Measurements from ENCODE around the gene KIN.
A peak's percentile ranks its signal among the peaks of the same experiment; 100 is the strongest.

- no peak; the same call in 1 of the 2 replicates for TF ChIP-seq MAFK (IDR thresholded peaks at IDR 0.05; ENCODE audit: low read depth, low read length)
- TF ChIP-seq MXI1 (IDR thresholded peaks at IDR 0.05; ENCODE audit: borderline replicate concordance, low read depth, low read length), result peak; percentile 70
- TF ChIP-seq, protein P1, sequence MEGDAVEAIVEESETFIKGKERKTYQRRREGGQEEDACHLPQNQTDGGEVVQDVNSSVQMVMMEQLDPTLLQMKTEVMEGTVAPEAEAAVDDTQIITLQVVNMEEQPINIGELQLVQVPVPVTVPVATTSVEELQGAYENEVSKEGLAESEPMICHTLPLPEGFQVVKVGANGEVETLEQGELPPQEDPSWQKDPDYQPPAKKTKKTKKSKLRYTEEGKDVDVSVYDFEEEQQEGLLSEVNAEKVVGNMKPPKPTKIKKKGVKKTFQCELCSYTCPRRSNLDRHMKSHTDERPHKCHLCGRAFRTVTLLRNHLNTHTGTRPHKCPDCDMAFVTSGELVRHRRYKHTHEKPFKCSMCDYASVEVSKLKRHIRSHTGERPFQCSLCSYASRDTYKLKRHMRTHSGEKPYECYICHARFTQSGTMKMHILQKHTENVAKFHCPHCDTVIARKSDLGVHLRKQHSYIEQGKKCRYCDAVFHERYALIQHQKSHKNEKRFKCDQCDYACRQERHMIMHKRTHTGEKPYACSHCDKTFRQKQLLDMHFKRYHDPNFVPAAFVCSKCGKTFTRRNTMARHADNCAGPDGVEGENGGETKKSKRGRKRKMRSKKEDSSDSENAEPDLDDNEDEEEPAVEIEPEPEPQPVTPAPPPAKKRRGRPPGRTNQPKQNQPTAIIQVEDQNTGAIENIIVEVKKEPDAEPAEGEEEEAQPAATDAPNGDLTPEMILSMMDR (conservative IDR thresholded peaks at IDR 0.05; ENCODE audit: low read depth, low read length), result no peak
Measured at GRCh38 chr10:7767209-7767608, 20.6 kb downstream of the KIN start.

All from IMR-90 (cell line).